ENCODE data around the gene CCDC57.

Gene CCDC57

DNA sequence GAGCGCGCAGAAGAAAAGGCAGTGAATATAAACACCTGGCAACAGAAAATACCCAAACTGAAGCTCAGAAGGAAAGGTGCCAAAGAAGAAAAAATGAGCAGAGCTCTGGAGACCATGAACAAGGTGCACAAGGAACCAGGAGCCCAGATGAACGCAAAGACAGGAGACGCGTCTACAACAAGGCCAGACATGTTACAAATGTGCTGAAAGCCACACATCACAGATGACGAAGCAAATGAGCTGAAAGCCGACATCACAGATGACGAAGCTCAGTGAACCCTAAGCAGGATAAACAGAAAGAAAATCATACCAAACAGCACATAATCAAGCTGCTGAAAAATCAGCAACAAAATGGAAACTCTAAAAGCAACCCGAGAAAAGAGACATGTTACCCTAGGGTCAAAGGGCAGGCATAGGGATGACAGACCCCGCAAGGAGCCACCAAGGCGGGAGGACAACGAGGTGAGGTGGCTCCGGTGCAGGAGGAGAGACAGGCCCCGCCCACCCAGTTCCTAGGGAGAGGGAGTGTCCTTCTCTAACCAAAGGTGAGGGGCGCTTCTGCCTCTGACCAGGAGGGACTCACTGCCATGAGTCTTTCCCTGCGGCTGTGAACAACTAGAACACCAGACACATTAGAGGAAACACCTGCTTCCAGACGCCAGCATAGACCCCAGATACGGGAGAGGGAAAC, 39.1 kb downstream of the CCDC57 start:
- DNase-seq = no peak

DNA sequence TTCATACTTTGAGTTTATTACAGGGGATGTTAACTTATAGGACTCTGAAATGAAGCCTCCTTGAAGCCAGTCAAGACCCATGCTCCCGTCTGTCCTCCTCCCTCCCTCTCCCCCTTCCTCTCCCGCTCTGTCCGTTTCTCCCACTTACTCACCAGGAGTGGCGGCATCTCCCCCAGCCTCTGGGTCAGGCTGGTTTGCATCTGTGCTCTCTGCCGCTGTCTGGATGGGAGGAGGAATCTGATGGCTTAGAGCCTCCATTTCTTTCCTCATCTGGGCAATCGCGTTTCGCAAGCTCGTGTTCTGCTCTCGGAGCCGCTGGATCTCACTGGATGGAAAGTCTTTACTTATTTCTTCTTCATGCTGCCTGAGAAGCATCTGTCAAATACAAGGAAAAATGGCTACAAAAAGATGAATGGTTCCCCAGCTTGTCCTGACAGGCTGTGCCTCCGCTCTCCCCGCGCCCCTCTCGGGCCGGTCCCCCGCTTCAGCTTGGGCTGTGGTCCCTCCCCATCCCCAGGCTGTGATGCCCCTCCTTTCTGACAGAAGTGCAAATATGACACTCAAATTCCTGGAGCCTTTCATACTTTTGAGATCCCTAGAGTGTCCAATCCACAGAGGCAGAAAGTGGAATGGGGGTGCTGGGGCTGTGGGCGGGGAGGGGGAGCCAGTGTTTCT, 40.0 kb downstream of the CCDC57 start:
- DNase-seq = no peak

GRCh38 chr17:82171750-82172375, 40.8 kb downstream of the CCDC57 start:
- DNase-seq = no peak

GRCh38 chr17:82170412-82170961, 42.2 kb downstream of the CCDC57 start:
- no peak for DNase-seq

DNA sequence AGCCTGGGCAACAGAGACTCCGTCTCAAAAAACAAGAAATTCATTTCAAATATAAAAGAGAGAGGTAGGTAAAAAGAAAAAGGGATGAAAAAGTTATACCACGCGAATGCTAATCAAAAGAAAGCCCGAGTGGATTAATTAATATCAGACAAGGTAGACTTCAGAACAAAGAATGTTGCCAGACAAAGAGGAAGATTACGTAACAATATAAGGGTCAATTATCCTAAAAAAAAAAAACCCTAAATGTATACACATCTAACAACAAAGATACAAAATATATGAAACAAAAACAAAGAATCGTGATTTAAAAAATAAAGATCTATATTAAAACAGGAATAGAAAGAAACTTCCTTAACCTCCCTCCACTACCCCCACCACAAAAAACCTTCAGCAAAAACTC, 44.1 kb downstream of the CCDC57 start:
- no peak for DNase-seq

- DNase-seq = no peak
These were observed 45.6 kb downstream of the CCDC57 start for GRCh38 chr17:82167028-82167427.

GRCh38 chr17:82164853-82165252, 47.8 kb downstream of the CCDC57 start:
- no peak for DNase-seq

DNA sequence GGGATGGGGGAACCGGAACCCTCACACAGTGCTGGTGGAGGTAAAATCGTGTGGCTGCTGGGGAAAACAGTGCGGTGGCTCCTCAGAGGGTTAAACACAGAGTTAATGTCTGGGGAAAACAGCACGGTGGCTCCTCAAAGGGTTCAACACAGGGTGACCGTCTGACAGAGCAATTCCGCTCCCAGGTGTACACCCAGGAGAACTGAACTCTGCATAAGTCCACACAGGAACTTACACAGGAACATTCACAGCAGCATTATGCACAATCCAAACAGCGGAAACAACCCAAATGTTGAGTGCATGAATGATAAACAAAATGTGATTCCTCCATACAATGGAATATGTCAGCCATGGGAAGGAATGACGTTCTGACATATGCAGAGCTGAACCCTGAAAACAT, 51.4 kb downstream of the CCDC57 start:
- no peak for DNase-seq

GRCh38 chr17:82160075-82160474, 52.6 kb downstream of the CCDC57 start:
- no peak for DNase-seq

- no peak for DNase-seq
These were observed 53.8 kb downstream of the CCDC57 start for GRCh38 chr17:82158825-82159224.

DNA sequence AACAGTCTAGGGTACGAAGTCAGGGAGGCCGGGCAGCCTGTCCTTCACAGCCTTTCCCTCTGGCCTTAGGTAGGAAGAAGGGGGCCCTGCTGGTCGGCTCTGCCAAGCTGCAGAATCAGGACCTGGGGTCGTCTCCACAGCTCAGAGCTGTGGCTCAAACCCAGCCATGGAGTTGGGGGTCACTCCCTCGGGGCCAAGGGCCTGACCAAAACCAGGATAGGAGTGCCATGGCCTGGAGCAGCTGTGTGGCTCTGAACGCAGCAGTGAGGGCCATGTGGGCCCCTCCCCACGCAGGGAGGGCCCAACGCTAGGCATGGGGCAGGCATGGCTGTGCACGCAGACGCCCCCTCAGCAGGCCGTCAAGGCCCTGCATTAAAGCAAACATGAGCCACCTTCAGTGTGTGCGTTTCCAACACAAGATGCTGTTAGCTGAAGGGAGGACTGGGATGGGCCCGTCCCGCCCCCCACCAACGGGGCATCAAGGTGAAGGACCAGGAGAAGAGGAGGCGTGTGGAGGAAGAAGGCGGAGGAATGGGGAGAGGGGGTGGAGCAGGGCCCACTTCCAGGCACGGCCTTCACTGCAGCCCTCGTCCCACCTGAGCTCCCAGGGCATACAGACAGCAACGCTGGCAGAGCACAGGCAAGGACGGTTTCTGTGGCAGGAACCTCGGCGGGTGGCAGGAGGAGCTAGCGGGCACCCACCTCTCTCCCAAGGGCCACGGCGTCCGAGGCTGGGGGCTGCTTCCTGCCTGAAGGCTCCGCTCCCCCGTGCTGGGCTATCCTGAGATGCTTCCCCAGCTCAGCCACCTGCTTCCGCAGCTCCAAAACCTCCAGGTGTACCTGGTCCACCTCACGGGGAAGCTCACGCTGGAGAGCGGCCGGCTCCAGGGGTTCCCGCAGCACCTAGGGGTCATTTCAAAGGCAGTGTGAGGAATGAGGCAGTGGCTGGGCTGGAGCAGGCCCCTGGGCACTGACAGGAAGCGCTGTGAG, 55.3 kb downstream of the CCDC57 start:
- DNase-seq = no peak

DNA sequence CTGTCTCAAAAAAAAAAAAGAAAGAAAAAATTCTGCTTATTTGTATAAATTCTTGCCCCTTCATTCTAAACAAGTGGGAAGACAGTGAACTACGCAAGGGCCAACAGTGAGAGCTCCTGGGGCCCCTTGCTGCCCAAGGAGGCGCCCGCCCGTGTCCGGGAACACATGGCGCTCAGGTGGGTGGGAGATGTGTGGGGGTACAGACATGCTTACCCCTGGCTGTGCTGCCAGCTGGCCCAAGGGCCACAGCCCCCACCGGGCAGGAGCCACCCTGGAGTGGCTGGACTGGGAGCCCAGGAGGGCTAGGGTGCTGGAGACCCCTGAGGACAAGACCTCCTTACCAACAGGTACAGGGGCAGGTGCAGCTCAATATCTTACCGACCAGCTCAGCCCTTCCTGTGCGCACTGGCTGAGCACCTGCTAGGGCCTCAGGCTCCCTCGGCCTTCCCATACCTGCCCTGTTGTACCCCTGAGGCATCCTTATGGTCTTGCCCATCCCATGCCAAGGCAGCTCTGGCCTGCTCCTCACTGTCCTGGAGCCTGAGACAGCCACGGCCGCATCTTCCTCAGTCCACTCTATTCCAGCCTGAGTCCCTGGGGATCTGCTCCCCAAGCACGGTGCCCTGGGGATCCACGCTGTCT, 56.2 kb downstream of the CCDC57 start:
- no peak for DNase-seq

DNA sequence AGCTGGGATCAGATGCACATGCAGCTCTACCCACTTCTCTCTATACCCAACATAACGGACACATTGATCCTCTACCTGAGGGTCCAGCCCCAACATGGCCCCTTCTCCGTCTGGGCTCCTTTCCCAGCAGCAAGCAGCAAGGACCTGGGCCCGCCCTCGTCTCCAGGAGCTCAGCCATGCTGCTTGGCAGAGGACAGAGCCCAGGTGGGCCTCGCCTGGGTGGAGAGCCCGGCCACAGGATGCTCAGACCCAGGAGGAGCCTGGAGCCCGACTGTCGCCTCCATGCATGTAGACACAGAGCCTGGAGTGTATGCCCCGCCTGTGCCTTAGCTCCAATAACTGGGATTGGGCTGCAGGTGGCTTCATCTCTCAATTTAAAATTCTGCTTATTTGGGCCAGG, 57.0 kb downstream of the CCDC57 start:
- no peak for DNase-seq

DNA sequence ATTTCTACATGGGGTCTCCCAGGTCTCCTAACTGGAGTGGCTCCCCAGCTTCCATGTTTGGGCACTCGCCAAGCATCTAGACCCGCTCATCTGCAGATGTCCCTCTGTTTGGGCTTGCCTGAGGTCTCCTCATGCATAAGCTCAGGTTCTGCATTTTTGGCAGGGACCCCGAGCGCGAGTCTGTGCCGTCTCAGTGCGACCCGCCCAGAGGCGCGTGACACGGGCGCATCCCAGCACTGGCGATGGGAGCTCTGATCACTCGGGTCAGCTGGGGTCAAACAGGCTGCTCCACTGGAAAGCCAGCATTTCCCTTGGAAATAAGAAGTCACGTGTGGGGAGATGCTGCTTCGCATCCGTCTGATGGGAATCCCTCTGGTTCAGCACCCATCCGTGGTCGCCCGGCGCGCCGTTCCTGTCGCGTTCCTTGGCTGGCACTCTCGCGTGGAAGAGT, 57.7 kb downstream of the CCDC57 start:
- no peak for DNase-seq

DNA sequence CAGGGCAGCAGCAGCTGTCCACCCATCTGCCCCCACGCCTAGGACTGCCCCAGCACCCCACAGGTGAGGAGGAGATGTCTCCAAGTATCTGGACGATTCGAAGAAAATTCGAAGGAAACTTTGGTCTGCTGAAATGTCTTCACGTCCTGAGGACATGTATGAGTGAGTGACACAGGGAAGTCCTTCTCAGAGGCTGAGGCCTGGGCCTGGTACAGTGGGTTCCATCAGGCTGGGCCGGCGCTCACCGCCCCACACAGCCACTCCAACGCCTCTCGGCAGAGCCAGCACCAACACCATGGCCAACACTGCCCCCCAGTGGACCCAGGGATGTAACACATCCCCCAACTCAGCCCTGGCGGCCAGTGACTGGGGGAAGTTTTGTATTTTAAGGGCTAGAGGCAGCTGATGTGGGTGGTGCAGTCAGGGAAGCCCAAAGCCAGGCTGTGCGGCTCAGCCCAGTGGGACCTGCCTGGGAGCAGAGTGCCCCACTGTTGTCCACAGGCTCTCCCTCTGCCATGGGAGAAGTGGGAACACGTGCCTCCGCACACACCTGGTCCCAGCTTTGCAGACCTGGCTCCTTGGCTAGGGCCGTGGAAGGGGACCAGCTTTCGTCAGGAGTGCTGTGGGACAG, 58.8 kb downstream of the CCDC57 start:
- peak; percentile 13 for DNase-seq

DNA sequence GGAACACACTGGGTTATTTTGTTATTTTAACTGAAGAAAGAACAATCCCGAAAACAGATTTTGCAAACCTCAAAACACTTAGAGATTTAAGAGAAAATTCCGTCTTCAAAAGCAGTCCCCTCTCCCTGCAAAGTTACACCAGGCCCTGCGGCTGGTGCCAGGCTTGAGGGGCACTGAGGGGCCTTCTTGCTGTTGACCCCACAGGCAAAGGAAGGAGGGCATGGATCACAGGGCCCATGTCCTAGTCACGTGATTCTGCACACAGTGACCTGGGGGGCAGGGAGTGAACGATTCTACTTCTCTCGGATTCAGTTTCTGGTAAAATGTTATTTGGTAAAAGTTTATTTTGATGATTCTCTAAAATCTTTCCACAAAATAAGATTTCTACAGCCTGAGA, 59.3 kb downstream of the CCDC57 start:
- no peak for DNase-seq

- DNase-seq = no peak
These were observed 59.9 kb downstream of the CCDC57 start for GRCh38 chr17:82152556-82153294.

GRCh38 chr17:82152114-82152513, 60.5 kb downstream of the CCDC57 start:
- DNase-seq = no peak

DNA sequence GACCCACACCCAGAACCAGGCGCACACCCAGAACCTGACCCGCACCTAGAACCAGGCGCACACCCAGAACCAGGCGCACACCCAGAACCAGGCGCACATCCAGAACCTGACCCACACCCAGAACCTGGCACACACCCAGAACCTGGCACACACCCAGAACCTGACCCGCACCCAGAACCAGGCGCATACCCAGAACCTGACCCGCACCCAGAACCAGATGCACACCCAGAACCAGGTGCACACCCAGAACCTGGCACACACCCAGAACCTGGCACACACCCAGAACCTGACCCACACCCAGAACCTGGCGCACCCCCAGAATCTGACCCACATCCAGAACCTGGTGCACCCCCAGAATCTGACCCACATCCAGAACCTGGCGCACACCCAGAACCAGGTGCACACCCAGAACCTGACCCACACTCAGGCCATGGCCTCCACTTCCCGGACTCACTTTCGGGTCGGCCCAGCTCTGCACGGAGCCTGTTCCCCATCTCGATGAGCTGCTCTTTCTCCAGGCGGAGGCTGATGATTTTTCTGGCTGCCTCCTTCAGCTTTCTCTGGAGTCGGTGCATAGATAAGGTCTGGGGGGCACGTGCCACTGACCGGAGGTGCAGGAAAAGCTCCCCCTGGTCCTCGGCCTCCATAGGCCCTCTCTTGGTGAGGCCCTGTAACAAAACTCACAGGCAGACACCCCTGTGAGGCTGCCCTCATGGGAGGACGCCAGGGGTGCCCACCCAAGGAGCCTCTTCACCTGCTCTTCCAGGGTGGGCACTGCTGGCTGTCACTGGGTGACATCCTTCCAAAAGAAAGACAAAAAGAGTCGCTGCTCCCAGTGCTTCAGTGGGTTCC, 61.3 kb downstream of the CCDC57 start:
- no peak for DNase-seq
